ENCODE data around the gene GRIA4.

Gene GRIA4

GRCh38 chr11:105609832-105610781, at the start of gene GRIA4:
Gene GRIA4 (plus strand): TSS chr11:105610073. CDS start chr11:105610998, 925 bp downstream.
- DNase-seq (ENCODE audit: low spot score) = peak; percentile 37

DNA sequence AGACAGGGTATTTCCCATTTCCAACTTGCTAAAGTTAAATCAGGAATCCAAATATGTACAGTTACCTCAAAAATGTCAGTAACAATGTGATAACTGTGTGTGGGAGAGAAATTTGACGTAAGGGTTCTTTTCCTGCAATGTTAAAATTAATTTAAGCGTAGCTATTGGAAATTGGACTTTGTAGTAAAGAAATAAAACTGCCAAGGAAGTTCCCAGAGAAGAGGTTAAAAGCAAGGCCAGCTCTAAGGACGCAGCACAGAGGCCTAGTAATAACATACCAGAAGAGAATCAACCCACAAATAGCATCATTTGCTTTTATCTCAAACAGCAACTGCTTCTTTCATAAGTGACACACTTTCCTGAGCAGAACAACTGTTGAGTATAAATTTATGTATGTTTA, 36.8 kb upstream of the GRIA4 start:
- no peak for DNase-seq (ENCODE audit: low spot score)

DNA sequence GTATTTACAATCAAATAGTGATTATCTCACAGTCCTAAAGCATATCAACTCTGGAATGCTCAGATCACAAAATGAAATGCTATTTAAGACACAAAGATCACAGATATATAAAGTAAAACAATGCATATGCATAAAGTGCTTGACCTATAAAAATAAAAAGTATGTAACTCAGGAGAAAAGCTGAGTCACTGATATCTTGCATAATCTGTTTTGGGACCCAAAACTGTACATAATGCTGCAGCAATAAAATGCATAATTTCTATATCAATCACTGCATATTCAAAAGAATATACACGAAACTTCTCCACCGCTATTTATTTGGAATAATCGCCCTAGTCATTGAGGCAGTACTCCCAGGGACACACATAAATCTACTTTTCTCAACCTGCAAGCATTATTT, 34.9 kb upstream of the GRIA4 start:
- DNase-seq (ENCODE audit: low spot score) = no peak

DNA sequence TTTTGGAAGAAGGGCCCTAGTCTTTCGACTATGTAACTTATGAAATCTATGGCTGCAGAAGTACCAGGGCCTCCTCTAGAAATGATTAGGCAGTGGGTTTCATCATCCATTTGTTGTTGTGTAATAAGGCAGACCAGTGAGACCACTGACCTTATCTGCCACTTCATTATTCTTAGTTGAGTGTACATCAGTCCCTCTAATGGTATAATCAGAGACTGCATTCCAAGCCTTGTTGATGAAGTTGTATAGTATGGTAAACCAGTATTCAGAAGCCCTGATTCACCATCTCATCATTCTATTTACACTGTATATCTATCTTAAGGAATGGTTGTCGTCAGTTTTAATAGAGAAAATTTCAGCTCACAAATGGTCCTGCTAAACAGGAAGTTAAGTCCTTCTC, 32.2 kb upstream of the GRIA4 start:
- DNase-seq (ENCODE audit: low spot score) = peak; percentile 12

- no peak for DNase-seq (ENCODE audit: low spot score)
These were observed 30.8 kb upstream of the GRIA4 start for GRCh38 chr11:105579111-105579510.

GRCh38 chr11:105582497-105582896, 27.4 kb upstream of the GRIA4 start:
- no peak for DNase-seq (ENCODE audit: low spot score)

DNA sequence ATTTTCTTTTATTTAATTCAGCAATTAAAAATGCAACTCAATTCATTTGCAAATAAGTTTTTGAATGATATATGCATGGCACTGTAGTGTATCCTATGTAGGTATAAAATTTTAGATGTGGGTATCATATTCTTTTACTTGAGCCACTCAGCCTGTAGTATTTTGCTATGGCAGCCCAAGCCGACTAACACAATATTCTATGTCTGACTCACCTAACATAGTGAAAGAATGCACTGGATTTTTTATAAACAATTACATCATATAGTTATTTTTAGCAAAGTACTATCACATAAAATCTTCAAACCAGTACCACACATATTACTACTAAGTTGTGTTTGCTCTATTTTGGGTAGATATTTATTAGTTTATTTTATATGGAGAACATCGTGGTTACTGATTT, 21.9 kb upstream of the GRIA4 start:
- DNase-seq (ENCODE audit: low spot score) = peak; percentile 56

DNA sequence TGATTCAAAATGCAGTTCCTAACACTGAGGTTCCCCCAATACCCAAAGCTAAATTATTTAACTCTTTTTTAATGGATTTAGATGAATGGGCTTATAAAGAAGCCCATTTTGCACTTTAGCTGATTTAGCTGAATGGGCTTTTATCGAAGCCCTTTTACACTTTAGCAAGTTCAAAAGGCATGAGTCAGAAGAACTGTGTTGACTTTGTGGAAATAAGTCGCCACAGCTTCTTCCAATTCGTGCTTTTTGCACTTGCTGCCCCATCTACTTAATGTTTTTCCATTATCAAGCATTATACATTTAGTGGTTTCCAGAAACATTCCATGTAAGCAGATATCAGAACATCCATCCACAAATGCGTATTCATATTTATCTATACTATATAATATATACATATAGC, 20.5 kb upstream of the GRIA4 start:
- DNase-seq (ENCODE audit: low spot score) = no peak

DNA sequence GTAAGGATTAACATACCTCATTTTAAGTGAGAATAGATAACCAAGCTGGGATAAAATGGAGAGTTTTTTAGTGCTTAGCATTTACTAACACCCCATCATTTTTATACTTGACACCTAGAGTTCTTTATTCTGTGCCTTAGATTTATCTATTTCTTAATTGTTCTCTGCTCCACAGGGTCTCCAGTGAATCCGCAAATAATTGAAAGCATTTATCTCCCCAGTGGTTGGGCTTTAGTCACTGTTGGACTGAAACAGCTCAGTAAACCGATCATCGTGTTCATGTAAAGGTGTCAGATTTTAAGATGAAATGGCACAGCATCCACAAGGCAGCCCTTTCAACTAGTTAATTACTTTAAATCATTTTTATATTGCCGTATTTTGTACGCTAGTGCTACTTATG, 17.8 kb upstream of the GRIA4 start:
- DNase-seq (ENCODE audit: low spot score) = no peak

- DNase-seq (ENCODE audit: low spot score) = no peak
These were observed 11.5 kb upstream of the GRIA4 start for GRCh38 chr11:105598371-105598770.

DNA sequence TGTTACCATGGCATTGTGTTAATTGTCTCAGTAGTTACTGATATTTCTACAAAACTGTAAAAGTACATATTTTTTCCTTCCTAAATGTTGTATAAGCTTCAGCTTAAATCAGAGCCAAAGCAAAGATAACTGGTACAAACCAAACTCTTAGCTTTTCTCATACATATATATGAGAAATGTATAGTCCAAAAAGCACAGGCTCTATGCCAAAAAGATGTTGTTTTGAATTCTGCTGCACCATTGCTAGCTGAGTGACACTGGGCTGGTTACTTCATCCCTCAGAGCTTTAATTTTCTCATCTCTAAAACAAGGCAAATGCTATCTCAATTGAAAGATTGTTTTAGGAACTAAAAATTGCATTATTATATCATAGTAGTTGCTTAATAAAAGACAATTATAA, 6.7 kb upstream of the GRIA4 start:
- no peak for DNase-seq (ENCODE audit: low spot score)

GRCh38 chr11:105609341-105609781, 512 bp upstream of the GRIA4 start:
- no peak for DNase-seq (ENCODE audit: low spot score)

DNA sequence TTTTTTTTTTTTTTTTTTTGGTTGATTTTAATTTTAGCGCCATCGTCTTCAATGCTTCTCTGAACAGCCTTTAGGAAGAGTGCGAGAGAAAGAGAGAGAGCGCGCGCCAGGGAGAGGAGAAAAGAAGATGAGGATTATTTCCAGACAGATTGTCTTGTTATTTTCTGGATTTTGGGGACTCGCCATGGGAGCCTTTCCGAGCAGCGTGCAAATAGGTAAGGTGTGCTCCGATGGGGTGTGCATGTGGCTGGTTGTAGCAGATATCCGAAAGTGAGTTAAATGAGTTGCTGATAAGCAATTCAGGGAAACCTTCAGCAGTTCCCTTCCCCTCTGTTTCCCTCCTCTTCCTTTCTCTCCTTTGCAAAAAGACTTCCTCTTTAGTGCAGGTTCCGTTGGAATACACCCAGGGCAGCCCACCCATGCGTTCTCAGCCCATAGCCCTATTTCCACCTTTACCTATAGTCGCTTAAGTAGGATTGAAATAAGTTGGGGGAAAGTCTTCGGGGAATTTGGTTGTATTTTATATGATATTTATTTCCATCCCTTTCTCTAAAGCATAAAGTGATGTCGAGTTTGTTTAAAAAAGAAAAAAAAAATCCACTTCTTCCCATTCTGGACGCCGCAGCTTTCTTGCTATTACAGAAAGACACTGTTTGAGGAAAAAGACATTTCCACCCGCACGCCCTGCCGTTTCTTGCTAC, 1.1 kb downstream of the GRIA4 start:
- DNase-seq (ENCODE audit: low spot score) = no peak

DNA sequence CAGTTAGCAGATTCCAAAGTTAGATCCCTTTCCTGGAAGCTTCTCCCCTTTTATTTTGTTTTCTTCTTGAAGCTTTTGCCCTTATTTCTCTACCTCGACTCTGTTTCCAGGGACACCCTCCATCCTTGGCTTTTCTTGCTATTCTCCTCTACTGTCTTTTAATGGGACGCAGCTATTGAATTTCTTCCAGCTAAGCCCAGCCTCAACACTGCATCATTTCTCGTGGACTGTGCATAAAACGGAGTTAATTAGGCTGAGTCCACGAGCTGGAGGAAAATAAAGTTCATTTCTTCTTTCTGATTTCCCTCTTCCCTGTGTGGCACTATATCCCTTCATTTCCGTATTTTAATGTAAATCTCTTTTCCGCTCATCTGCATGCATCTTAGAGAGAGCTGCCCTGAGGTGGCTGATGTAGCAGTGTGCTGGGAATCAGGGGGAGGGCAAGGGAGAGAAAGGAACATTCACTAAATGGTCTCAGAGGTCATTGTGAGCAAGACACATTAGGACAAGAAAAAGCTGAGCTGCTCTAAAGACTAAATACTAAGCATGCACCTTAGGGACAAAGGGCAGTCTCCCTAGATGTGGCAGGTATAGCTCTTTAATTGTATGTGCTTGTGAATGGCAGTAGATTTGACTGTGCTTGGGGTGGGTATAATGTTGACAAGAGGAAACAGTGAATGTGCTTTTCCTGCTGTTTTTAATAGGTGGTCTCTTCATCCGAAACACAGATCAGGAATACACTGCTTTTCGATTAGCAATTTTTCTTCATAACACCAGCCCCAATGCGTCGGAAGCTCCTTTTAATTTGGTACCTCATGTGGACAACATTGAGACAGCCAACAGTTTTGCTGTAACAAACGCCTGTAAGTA, 1.9 kb downstream of the GRIA4 start:
- no peak for DNase-seq (ENCODE audit: low spot score)

DNA sequence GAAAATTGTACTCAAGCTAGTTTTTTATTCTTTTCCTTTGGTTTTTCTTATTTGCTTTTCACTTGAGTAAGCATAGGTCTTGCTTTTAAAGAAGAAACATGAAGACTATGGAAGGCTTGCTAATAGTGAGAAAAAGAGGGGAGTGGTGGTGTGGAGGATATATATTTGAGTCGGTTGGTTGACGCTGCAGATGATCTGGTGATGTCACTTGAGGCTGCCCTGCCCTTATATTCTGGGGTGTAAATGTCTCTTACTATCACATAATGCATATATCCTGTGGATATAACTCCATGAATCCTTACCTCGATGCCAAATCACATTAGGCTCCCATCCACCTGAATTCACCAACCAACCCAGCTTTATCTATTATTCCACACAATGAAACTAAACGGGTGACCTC, 2.9 kb downstream of the GRIA4 start:
- DNase-seq (ENCODE audit: low spot score) = no peak

GRCh38 chr11:105613183-105613582, 3.3 kb downstream of the GRIA4 start:
- no peak for DNase-seq (ENCODE audit: low spot score)

DNA sequence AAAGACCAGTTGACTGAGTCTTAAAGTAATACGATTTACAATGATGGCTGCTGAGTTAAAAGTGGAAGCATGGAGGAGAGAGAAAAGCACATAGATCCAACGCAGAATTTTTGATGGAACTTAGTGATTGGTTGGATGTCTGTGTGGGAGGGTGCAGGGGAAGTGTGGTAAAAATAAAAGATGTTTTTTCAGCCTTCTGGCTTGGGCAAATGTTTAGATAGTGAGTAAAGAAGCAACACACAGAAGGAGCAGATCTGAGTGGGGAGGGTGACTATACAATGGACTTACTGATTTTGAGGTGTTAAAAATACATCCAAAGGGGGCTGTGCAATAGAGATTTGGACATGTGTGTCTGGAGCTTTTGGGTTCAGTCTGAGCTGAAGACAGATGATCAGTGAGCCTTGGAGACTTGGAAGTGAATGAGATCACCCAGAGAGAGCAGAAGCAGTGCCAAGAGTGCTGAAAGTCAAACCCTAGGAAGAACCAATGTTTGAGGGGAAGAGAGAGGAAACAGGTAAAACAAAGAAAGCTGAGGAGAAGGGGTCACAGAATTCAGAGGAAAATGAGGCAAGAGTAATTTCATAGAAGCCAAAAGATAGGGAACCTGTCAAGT, 8.6 kb downstream of the GRIA4 start:
- DNase-seq (ENCODE audit: low spot score) = no peak

- no peak for DNase-seq (ENCODE audit: low spot score)
These were observed 9.7 kb downstream of the GRIA4 start for GRCh38 chr11:105619556-105619955.

GRCh38 chr11:105622016-105622415, 12.1 kb downstream of the GRIA4 start:
- no peak for DNase-seq (ENCODE audit: low spot score)

- no peak for DNase-seq (ENCODE audit: low spot score)
These were observed 22.4 kb downstream of the GRIA4 start for GRCh38 chr11:105632316-105632715.

DNA sequence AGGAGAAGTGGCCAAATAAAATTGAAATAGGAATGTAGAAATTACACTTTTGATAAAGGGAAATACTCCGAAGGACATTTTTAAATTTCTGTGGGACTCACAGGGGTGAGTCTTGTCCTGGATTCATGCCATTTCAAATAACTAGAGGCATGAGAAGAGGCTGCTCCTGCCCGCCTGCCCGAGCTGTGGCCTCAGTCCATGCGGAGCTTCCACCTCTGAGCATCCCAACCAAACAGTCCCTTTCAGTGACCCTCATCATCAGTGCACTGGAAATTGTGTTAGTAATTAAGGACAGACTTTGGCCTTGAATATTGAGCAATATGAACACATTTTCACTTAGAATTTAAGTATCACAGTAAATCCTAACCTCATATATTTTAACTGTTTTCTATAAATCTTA, 25.6 kb downstream of the GRIA4 start:
- no peak for DNase-seq (ENCODE audit: low spot score)

GRCh38 chr11:105636496-105636895, 26.6 kb downstream of the GRIA4 start:
- DNase-seq (ENCODE audit: low spot score) = no peak

Data from kidney capillary endothelial cell (primary cell).